Stimulated activated naive B cell treated with anti-CD40 and anti-IgM and Interleukin-4, amounts not matched to agents 10 μg/mL and 1 μg/mL and 100 μg/mL, for 72 hours (primary cell): ENCODE data around the gene KLF12.
A peak's percentile ranks its signal among the peaks of the same experiment; 100 is the strongest.

Experiments used
- ATAC-seq, 2 donors: fragments of 150-1000 bp; cut with Tn5 transposase; replicated peaks; 2 replicates each; pipeline ENCODE4 v1.10.0; 2021; ENCODE audit warnings: moderate library complexity in 1 of 2
- DNase-seq: peaks from one replicate; pipeline ENCODE4 v3.0.0; 2021
- H3K27ac Mint-ChIP-seq: one replicate; pipeline ENCODE4 v1.8.0; 2022; ENCODE audit warnings: mild to moderate bottlenecking, mixed read lengths
- H3K27me3 Mint-ChIP-seq, 2 donors: one replicate each; pipeline ENCODE4 v1.8.0; 2022; ENCODE audit warnings: mixed read lengths in 2 of 2
- H3K36me3 Mint-ChIP-seq, 2 donors: one replicate each; pipeline ENCODE4 v1.8.0; 2022; ENCODE audit warnings: mixed read lengths in 2 of 2, mild to moderate bottlenecking in 1 of 2
- H3K4me1 Mint-ChIP-seq, 2 donors: one replicate each; pipeline ENCODE4 v1.8.0; 2022; ENCODE audit warnings: mixed read lengths in 2 of 2, mild to moderate bottlenecking in 1 of 2
- H3K4me3 Mint-ChIP-seq, 2 donors: one replicate each; pipeline ENCODE4 v1.8.0; 2022; ENCODE audit warnings: mild to moderate bottlenecking in 2 of 2, mixed read lengths in 2 of 2, moderate library complexity in 1 of 2
- H3K9me3 Mint-ChIP-seq, 2 donors: one replicate each; pipeline ENCODE4 v1.8.0; 2022; ENCODE audit warnings: mixed read lengths in 2 of 2, mild to moderate bottlenecking in 1 of 2

KLF12 gene

GRCh38 chr13:74103970-74104555, 30.1 kb downstream of the KLF12 start:
- H3K36me3 Mint-ChIP-seq, result peaks cover 13 to 22% of the 10 kb centered on the region in 2 donors
- peaks cover 25 to 37% of the 10 kb centered on the region in 2 donors for H3K4me1 Mint-ChIP-seq
- DNase-seq, result no peak
- no peak for ATAC-seq
- H3K4me3 Mint-ChIP-seq, result no peak overlapping the region
- H3K9me3 Mint-ChIP-seq, result peaks cover 4 to 10% of the 10 kb centered on the region in 2 donors
- H3K27me3 Mint-ChIP-seq, result no peaks in the 10 kb centered on the region
- no peak overlapping the region for H3K27ac Mint-ChIP-seq

GRCh38 chr13:74103196-74103595, 31.0 kb downstream of the KLF12 start:
- ATAC-seq, result no peak
- peaks cover 23 to 40% of the 10 kb centered on the region in 2 donors for H3K4me1 Mint-ChIP-seq
- peaks cover 13 to 18% of the 10 kb centered on the region in 2 donors for H3K36me3 Mint-ChIP-seq
- H3K27me3 Mint-ChIP-seq, result no peaks in the 10 kb centered on the region
- no peak for DNase-seq
- H3K9me3 Mint-ChIP-seq, result peaks cover 4 to 10% of the 10 kb centered on the region in 2 donors
- H3K27ac Mint-ChIP-seq, result no peak overlapping the region
- H3K4me3 Mint-ChIP-seq, result no peak overlapping the region

- Mint-ChIP-seq H3K9me3 (peaks cover 4 to 10% of the 10 kb centered on the region in 2 donors), H3K36me3 (peaks cover 13 to 18% of the 10 kb centered on the region in 2 donors), H3K4me1 (peaks cover 23 to 40% of the 10 kb centered on the region in 2 donors), H3K27me3 (no peaks in the 10 kb centered on the region), H3K27ac (no peak overlapping the region), H3K4me3 (no peak overlapping the region)
- ATAC-seq (no peak), DNase-seq (no peak)
These were observed 31.5 kb downstream of the KLF12 start for GRCh38 chr13:74102691-74103090.

DNA sequence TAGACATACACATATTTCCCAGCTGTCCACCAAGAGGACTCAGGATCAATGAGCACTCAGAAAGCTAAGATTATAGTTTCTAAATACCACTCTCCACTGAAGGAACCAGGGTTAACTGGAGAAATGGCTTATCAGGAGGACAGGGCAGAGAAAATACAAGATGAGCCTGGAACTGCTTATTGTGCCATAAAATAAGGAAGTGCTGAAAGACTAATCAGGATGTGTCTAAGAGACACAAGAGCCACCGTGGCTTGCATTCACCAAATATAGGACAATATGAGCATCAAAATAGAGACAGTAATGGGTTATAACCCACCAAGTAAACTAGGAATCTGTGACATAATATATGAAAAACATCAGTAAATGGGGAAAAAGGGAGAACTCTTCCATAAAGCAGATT, 32.8 kb downstream of the KLF12 start:
- H3K36me3 Mint-ChIP-seq, result peaks cover 9 to 14% of the 10 kb centered on the region in 2 donors
- peak overlapping the region in 1 of 2 donors; percentile 29 for H3K4me3 Mint-ChIP-seq
- H3K4me1 Mint-ChIP-seq, result peaks cover 21 to 45% of the 10 kb centered on the region in 2 donors
- H3K27ac Mint-ChIP-seq, result no peak overlapping the region
- DNase-seq (no peak), ATAC-seq (no peak)
- peaks cover 0 to 6% of the 10 kb centered on the region in 2 donors for H3K9me3 Mint-ChIP-seq
- H3K27me3 Mint-ChIP-seq, result no peaks in the 10 kb centered on the region

GRCh38 chr13:74098077-74098476, 36.1 kb downstream of the KLF12 start:
- Mint-ChIP-seq H3K27ac (no peak overlapping the region), H3K4me3 (no peak overlapping the region), H3K36me3 (peaks cover 9 to 14% of the 10 kb centered on the region in 2 donors), H3K4me1 (peaks cover 25 to 45% of the 10 kb centered on the region in 2 donors), H3K9me3 (peaks cover 0 to 6% of the 10 kb centered on the region in 2 donors), H3K27me3 (no peaks in the 10 kb centered on the region)
- DNase-seq (no peak), ATAC-seq (no peak)

GRCh38 chr13:74097116-74097515, 37.1 kb downstream of the KLF12 start:
- no peak for ATAC-seq

DNA sequence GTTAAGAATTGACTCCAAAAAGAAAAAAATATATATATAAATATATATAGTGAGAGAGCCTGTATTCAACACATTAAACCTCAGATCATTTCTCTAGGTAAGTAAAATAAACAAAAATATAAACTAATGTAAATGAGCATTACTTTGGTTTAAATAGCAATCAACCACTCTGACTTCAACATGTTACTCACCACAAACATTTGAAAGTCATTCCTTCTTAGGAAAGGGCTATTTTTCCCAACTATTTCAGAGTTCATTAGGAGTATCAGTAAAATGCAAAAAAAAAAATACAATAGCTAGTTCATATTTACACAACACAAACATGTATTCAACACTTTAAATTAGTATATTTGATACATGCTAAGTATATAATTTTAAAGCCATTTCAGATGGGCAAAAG, 40.5 kb downstream of the KLF12 start:
- H3K4me3 Mint-ChIP-seq, result no peak overlapping the region
- ATAC-seq (no peak), DNase-seq (no peak)
- H3K27ac Mint-ChIP-seq, result no peak overlapping the region
- peaks cover 27 to 51% of the 10 kb centered on the region in 2 donors for H3K4me1 Mint-ChIP-seq
- no peaks in the 10 kb centered on the region for H3K27me3 Mint-ChIP-seq
- H3K36me3 Mint-ChIP-seq, result peaks cover 9 to 12% of the 10 kb centered on the region in 2 donors
- no peaks in the 10 kb centered on the region for H3K9me3 Mint-ChIP-seq

More at GRCh38 chr13:74097116-74097515, 37.1 kb downstream of the KLF12 start:
- H3K4me3 Mint-ChIP-seq, result no peak overlapping the region
- H3K27ac Mint-ChIP-seq, result no peak overlapping the region
- DNase-seq, result no peak
- peaks cover 26 to 45% of the 10 kb centered on the region in 2 donors for H3K4me1 Mint-ChIP-seq
- H3K36me3 Mint-ChIP-seq, result peaks cover 8 to 14% of the 10 kb centered on the region in 2 donors
- peaks cover 0 to 6% of the 10 kb centered on the region in 2 donors for H3K9me3 Mint-ChIP-seq
- no peaks in the 10 kb centered on the region for H3K27me3 Mint-ChIP-seq

GRCh38 chr13:74092711-74093110, 41.5 kb downstream of the KLF12 start:
- H3K4me3 Mint-ChIP-seq, result no peak overlapping the region
- peak overlapping the region; percentile 77 for H3K27ac Mint-ChIP-seq
- no peak for ATAC-seq
- peaks cover 29 to 60% of the 10 kb centered on the region in 2 donors for H3K4me1 Mint-ChIP-seq
- H3K9me3 Mint-ChIP-seq, result no peaks in the 10 kb centered on the region
- peaks cover 9 to 12% of the 10 kb centered on the region in 2 donors for H3K36me3 Mint-ChIP-seq
- no peak for DNase-seq
- no peaks in the 10 kb centered on the region for H3K27me3 Mint-ChIP-seq

DNA sequence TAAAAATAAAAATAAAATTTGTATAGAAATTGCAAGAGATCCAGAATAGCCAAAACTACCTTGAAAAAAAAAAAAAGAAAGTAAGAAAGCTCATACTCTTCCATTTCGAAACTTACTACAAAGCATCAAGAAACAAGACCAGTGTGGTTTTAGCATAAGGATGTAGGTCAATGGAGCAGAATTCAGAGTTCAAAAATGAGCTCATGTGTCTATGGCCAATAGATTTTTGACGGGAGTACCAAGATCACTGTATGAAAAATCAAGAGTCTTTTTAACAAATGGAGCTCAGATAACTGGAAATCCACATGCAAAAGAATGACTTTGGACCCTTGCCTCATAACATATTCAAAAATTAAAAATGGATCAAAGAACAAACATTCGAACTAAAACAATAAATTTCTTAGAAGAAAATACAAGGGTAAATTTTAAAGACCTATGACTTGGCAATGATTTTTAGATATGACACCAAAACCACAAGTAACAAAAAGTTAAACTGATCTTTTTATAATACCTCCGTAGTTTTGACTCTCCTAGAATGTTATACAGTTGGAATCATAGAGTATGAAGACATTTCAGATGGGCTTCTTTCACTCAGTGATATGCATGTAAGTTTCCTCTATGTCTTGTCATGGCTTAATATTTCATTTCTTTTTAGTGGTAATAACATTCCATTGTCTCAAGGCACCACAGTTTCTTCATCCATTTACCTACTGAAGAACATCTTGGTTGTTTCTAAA, 43.2 kb downstream of the KLF12 start:
- no peaks in the 10 kb centered on the region for H3K9me3 Mint-ChIP-seq
- DNase-seq (no peak), ATAC-seq (no peak)
- peaks cover 12 to 15% of the 10 kb centered on the region in 2 donors for H3K36me3 Mint-ChIP-seq
- H3K27ac Mint-ChIP-seq, result no peak overlapping the region
- no peak overlapping the region for H3K4me3 Mint-ChIP-seq
- H3K27me3 Mint-ChIP-seq, result no peaks in the 10 kb centered on the region
- H3K4me1 Mint-ChIP-seq, result peaks cover 29 to 53% of the 10 kb centered on the region in 2 donors

GRCh38 chr13:74090397-74090796, 43.8 kb downstream of the KLF12 start:
- ATAC-seq (no peak), DNase-seq (no peak)
- H3K27me3 Mint-ChIP-seq, result no peaks in the 10 kb centered on the region
- H3K4me1 Mint-ChIP-seq, result peaks cover 28 to 49% of the 10 kb centered on the region in 2 donors
- peaks cover 12 to 15% of the 10 kb centered on the region in 2 donors for H3K36me3 Mint-ChIP-seq
- no peaks in the 10 kb centered on the region for H3K9me3 Mint-ChIP-seq
- H3K4me3 Mint-ChIP-seq, result no peak overlapping the region
- H3K27ac Mint-ChIP-seq, result no peak overlapping the region

GRCh38 chr13:74087357-74087756, 46.8 kb downstream of the KLF12 start:
- H3K4me1 Mint-ChIP-seq, result peaks cover 32 to 67% of the 10 kb centered on the region in 2 donors
- DNase-seq, result no peak
- peaks cover 0 to 2% of the 10 kb centered on the region in 2 donors for H3K9me3 Mint-ChIP-seq
- H3K36me3 Mint-ChIP-seq, result peaks cover 14 to 17% of the 10 kb centered on the region in 2 donors
- H3K27ac Mint-ChIP-seq, result no peak overlapping the region
- H3K27me3 Mint-ChIP-seq, result no peaks in the 10 kb centered on the region
- no peak for ATAC-seq
- H3K4me3 Mint-ChIP-seq, result no peak overlapping the region
